DOHH2 (cell line): Measurements from ENCODE around the gene GDF7.

Experiments
- H3F3A ChIP-seq: fragments of 200-600 bp; sonication (generic), shearing (Covaris generic); 2 replicates; pipeline ENCODE4 v1.6.0; 2016; ENCODE audit warnings: antibody characterized with exemption, mild to moderate bottlenecking; ENCODE audit not compliant: control insufficient read depth, insufficient read depth
- H3K27ac ChIP-seq: fragments of 200-600 bp; sonication (generic); 2 replicates; pipeline ENCODE4 v1.5.1; 2014; ENCODE audit warnings: low read depth, mild to moderate bottlenecking, low read length, moderate library complexity
- H3K27me3 ChIP-seq: fragments of 200-600 bp; sonication (generic); 2 replicates; pipeline ENCODE4 v1.6.1; 2014; ENCODE audit warnings: mild to moderate bottlenecking, low read length, mixed read lengths; ENCODE audit not compliant: control insufficient read depth
- H3K36me3 ChIP-seq: fragments of 200-600 bp; sonication (generic); 2 replicates; pipeline ENCODE4 v1.6.1; 2014; ENCODE audit warnings: mild to moderate bottlenecking, low read length, moderate library complexity, mixed read lengths; ENCODE audit not compliant: control insufficient read depth
- H3K4me1 ChIP-seq: fragments of 200-600 bp; sonication (generic); 2 replicates; pipeline ENCODE4 v1.6.1; 2014; ENCODE audit warnings: mild to moderate bottlenecking, low read length, mixed read lengths; ENCODE audit not compliant: control insufficient read depth
- H3K4me2 ChIP-seq: fragments of 200-600 bp; sonication (generic); 2 replicates; pipeline ENCODE4 v1.6.0; 2014; ENCODE audit warnings: mild to moderate bottlenecking, low read length, moderate library complexity
- H3K4me3 ChIP-seq: fragments of 200-600 bp; sonication (generic); 2 replicates; pipeline ENCODE4 v1.5.1; 2014; ENCODE audit warnings: mild to moderate bottlenecking, low read length, mixed read lengths
- H3K79me2 ChIP-seq: fragments of 200-600 bp; sonication (generic); 2 replicates; pipeline ENCODE4 v1.6.1; 2014; ENCODE audit warnings: mild to moderate bottlenecking, low read length, mixed read lengths; ENCODE audit not compliant: control insufficient read depth
- H3K9me2 ChIP-seq: fragments of 200-600 bp; sonication (generic); replicated peaks from 2 replicates; pipeline ENCODE4 v1.6.1; 2014; ENCODE audit warnings: mild to moderate bottlenecking, low read length, mixed read lengths; ENCODE audit not compliant: control insufficient read depth
- H3K9me3 ChIP-seq: fragments of 200-600 bp; sonication (generic); 2 replicates; pipeline ENCODE4 v1.6.1; 2014; ENCODE audit warnings: antibody characterized with exemption, low read length, mixed read lengths; ENCODE audit not compliant: control insufficient read depth, insufficient read depth
- H4K20me1 ChIP-seq: fragments of 200-600 bp; sonication (generic); 2 replicates; pipeline ENCODE4 v1.6.0; 2014; ENCODE audit warnings: low read depth, mild to moderate bottlenecking, antibody characterized with exemption, low read length, moderate library complexity; ENCODE audit not compliant: control insufficient read depth, insufficient read depth
- EZH2phosphoT487 ChIP-seq: fragments of 200-600 bp; sonication (generic); IDR thresholded peaks from 2 replicates; pipeline ENCODE4 v1.6.1; 2017; ENCODE audit warnings: borderline replicate concordance, mild to moderate bottlenecking, antibody characterized with exemption, low read length, moderate library complexity, mixed read lengths
- TF ChIP-seq, protein P1 (sequence below): fragments of 200-600 bp; sonication (generic); IDR thresholded peaks from one replicate; pipeline ENCODE4 v1.5.1; 2014; ENCODE audit warnings: antibody characterized with exemption, mild to moderate bottlenecking, low read depth, low read length; ENCODE audit not compliant: poor library complexity, severe bottlenecking

The GDF7 gene

DNA sequence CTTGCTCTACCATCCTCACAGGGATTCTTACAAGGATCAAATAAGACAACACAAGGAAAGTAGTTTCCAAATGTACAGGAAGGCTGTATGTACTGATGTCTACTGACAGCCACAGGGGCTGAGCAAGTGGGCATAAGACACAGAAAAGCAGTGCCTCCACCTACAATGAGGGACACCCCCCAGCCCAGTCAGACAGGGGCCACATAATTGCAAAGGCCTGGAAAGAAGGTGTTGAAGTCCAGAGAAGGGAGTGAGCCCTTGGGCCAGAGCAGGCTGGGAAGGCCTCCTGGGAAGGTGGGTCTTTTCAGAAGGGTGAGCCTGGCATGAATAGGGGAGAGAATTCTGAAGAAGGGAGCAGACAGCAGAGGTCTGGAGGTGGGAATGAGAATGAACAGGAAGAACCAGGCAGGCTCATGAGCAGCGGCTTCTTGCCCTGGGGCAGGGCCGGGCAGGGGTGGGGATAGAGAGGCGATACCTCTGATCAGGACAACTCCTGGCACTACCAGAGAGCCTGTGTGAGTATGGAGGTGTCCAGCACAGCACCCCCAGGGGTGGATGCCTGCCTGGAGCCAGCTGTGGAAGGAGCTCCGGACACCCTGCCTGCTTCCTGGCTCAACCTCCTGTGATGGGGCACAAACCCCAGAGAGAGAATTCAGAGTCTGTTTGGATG is 46.1 kb upstream of the GDF7 start:
- Histone ChIP-seq H3K79me2 (no peaks in the 10 kb centered on the region), H3K36me3 (no peaks in the 10 kb centered on the region), H3K27ac (no peak overlapping the region), H3K4me1 (no peaks in the 10 kb centered on the region), H3F3A (no peaks in the 10 kb centered on the region), H4K20me1 (no peaks in the 10 kb centered on the region), H3K27me3 (no peaks in the 10 kb centered on the region), H3K9me3 (no peaks in the 10 kb centered on the region), H3K4me3 (no peak overlapping the region), H3K4me2 (no peak overlapping the region), H3K9me2 (no peaks in the 10 kb centered on the region)
- no peak for TF ChIP-seq EZH2phosphoT487
- TF ChIP-seq, protein P1, sequence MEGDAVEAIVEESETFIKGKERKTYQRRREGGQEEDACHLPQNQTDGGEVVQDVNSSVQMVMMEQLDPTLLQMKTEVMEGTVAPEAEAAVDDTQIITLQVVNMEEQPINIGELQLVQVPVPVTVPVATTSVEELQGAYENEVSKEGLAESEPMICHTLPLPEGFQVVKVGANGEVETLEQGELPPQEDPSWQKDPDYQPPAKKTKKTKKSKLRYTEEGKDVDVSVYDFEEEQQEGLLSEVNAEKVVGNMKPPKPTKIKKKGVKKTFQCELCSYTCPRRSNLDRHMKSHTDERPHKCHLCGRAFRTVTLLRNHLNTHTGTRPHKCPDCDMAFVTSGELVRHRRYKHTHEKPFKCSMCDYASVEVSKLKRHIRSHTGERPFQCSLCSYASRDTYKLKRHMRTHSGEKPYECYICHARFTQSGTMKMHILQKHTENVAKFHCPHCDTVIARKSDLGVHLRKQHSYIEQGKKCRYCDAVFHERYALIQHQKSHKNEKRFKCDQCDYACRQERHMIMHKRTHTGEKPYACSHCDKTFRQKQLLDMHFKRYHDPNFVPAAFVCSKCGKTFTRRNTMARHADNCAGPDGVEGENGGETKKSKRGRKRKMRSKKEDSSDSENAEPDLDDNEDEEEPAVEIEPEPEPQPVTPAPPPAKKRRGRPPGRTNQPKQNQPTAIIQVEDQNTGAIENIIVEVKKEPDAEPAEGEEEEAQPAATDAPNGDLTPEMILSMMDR = no peak

DNA sequence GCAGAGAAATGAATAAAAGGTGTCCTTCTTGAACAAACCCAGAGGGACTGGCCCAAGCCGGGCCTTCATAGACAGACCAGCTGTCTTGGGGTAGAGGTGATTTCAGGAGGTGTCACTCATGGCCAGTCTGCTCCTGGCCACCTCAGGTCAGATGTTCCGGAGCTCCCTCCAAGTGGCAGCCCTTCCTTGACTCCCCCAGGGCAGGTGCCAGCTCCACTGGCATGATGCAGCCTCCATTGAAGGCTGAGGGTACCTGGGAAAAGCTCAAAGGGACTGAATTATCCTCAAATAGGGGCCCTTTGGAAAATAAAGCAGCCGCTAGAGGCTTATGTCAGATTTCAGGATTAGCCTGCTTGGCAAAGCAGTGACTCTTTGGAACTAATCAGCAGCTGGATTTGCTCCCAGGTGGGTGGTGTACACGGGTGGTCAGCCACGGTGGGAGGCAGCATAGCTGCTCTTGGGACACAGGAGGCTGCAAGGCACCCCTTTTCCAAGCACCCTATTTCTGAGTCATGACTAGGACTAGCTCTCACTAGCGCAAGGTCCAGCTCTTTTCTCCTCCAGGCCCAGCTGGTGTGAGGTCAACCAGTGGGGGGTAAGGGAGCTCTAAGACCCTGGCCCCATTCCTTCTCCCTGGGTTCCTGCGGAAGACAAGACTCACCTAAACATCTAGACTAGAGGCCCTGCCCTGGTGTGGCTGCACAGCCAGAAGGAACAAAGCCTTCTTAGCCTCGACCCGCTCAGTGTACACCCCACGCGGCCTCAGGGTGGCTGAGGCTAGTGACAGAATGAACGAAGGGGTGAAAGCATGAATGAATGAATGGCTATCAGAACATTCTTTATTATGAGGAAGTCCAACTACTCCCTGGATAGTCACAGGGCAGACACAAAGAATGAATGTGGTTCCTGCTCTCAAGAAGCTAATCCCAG is 45.3 kb upstream of the GDF7 start:
- H3K36me3 ChIP-seq = no peaks in the 10 kb centered on the region
- H3K27me3 ChIP-seq = no peaks in the 10 kb centered on the region

DNA sequence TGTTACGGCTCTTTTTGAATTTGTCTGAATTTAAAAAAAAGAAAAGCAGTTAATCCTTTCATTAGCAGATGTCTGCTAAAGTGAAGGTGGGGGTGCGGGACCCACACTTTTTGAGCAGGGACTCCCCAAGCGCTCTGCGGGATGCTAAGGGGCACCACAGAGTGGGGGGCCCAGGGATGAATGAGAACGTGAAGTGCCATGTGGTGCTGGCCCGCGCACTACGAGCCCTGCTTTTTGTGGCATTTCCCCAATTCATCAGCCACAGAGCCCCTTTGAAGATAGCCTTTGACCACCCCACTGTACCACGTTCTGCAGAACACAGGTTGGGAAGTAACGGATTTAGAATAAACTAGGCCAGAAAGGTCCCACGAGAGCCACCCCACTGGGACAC is 44.7 kb upstream of the GDF7 start:
- no peaks in the 10 kb centered on the region for H3F3A ChIP-seq
- H3K4me1 ChIP-seq = no peaks in the 10 kb centered on the region
- no peaks in the 10 kb centered on the region for H3K9me3 ChIP-seq
- no peaks in the 10 kb centered on the region for H4K20me1 ChIP-seq
- H3K27me3 ChIP-seq = no peaks in the 10 kb centered on the region
- no peaks in the 10 kb centered on the region for H3K9me2 ChIP-seq
- H3K36me3 ChIP-seq = no peaks in the 10 kb centered on the region
- H3K4me3 ChIP-seq = no peak overlapping the region
- no peaks in the 10 kb centered on the region for H3K79me2 ChIP-seq
- TF ChIP-seq EZH2phosphoT487 = no peak
- TF ChIP-seq, protein P1 = no peak
- H3K27ac ChIP-seq = no peak overlapping the region
- no peak overlapping the region for H3K4me2 ChIP-seq

More for the DNA sequence above, 45.3 kb upstream of the GDF7 start:
- TF ChIP-seq, protein P1 = no peak
- TF ChIP-seq EZH2phosphoT487 = no peak
- Histone ChIP-seq H4K20me1 (no peaks in the 10 kb centered on the region), H3K9me3 (no peaks in the 10 kb centered on the region), H3K27ac (no peak overlapping the region), H3K4me3 (no peak overlapping the region), H3K4me2 (no peak overlapping the region), H3K9me2 (no peaks in the 10 kb centered on the region), H3K79me2 (no peaks in the 10 kb centered on the region), H3K4me1 (no peaks in the 10 kb centered on the region), H3F3A (no peaks in the 10 kb centered on the region)
